Body of pancreas (tissue), 4 donors: ENCODE measurements around the gene RHCE. TPM values are rescaled to one million over a fixed set of nuclear protein-coding genes. Genes with fewer than 3 reads are reported as not detected.
"Not testable (repeated sequence)": the region's sequence is repeated elsewhere in the genome, so short reads cannot be mapped to it uniquely, and the experiment has no call there.

Experiments used
- ATAC-seq: fragments of 150-250 bp; one replicate; pipeline ENCODE4 v1.9.1; 2016
- DNase-seq, 4 donors: peaks; one replicate each; pipeline ENCODE4 v3.0.0-alpha.2; 2019
- H3K27ac ChIP-seq, 4 donors: fragments of 200-600 bp; sonication (generic); 1 replicate in 3 of 4; 2 replicates in 1 of 4; pipeline versions ENCODE4 v1.5.1 to v1.6.1; 2016 to 2019; ENCODE audit warnings: mild to moderate bottlenecking in 1 of 4, mixed read lengths in 1 of 4, moderate library complexity in 1 of 4
- H3K27me3 ChIP-seq, 2 donors: fragments of 200-600 bp; sonication (generic); one replicate each; pipeline ENCODE4 v1.6.0; 2016; ENCODE audit warnings: mild to moderate bottlenecking in 1 of 2
- H3K36me3 ChIP-seq, 2 donors: fragments of 200-600 bp; sonication (generic); replicated peaks in 1 of 2; 2 replicates each; pipeline ENCODE4 v1.5.1; 2016; ENCODE audit warnings: low read depth in 2 of 2; ENCODE audit not compliant: insufficient read depth in 1 of 2
- H3K4me1 ChIP-seq: fragments of 200-600 bp; sonication (generic); one replicate; pipeline ENCODE4 v1.6.0; 2016
- H3K4me3 ChIP-seq, 2 donors: fragments of 200-600 bp; sonication (generic); 1 replicate in 1 of 2; 2 replicates in 1 of 2; pipeline ENCODE4 v1.5.1; 2016 to 2019
- H3K9me3 ChIP-seq, 3 donors: fragments of 200-600 bp; sonication (generic); 1 replicate in 2 of 3; 2 replicates in 1 of 3; pipeline ENCODE4 v1.5.1; 2016
- CTCF ChIP-seq, 7 experiments: fragments of 450-650 bp in 4 of 7; fragments of 200-600 bp in 3 of 7; sonication (generic) in 3 of 7; IDR thresholded peaks; one replicate each; pipeline ENCODE4 v1.5.1; 2016 to 2019; ENCODE audit warnings: antibody characterized with exemption in 7 of 7
- POLR2A ChIP-seq, 3 donors: fragments of 450-650 bp; IDR thresholded peaks; one replicate each; pipeline ENCODE4 v1.6.1; 2016; ENCODE audit warnings: antibody characterized with exemption in 3 of 3, mild to moderate bottlenecking in 2 of 3
- WGBS, 2 donors: methylation state at CpG; one replicate each; pipeline ENCODE4 v1.1.5; 2017; 5-methylcytosine and 5-hydroxymethylcytosine counted together
- intact Hi-C: fragments of 100-400 bp; cut with DNase I; formaldehyde crosslinking; loops from one replicate; pipeline ENCODE4 v1.15.1; 2023
- total RNA-seq, 2 donors: library from RNA; depleted of rRNA; stranded (reverse); fragments of >200 nt; gene quantifications; one replicate each; pipeline ENCODE4 v1.1.0, GENCODE V29; 2016

The RHCE gene
- under 1 TPM in 1 of 2 donors, not detected in 1; 0.26 TPM for total RNA-seq

GRCh38 chr1:25420715-25421114 is at the start of gene RHCE:
Gene RHCE (minus strand): TSS chr1:25420825. CDS start chr1:25420786, 39 bp downstream.
- WGBS, 2 donors = 63 to 97% methylated on average over 3 to 5 of the region's 9 CpGs
- intact Hi-C loops, H3K27me3 ChIP-seq, H3K9me3 ChIP-seq, ATAC-seq, DNase-seq, H3K36me3 ChIP-seq, H3K27ac ChIP-seq, H3K4me3 ChIP-seq: not testable (repeated sequence)
- peaks cover 34% of the 10 kb centered on the region for H3K4me1 ChIP-seq

- Histone ChIP-seq H3K4me3 (no peak overlapping the region), H3K27ac (peak overlapping the region in 1 of 4 donors; percentile 54), H3K36me3 (no peaks in the 10 kb centered on the region), H3K9me3 (no peaks in the 10 kb centered on the region), H3K27me3 (no peaks in the 10 kb centered on the region), H3K4me1 (peaks cover 52% of the 10 kb centered on the region)
- TF ChIP-seq POLR2A (IDR thresholded peaks at IDR 0.05) = no peak
- no peak for TF ChIP-seq CTCF (IDR thresholded peaks at IDR 0.05)
- no peak for DNase-seq
- no peak for ATAC-seq
- intact Hi-C loops = no loop called here
- 70 to 81% methylated on average over 2 of the region's 2 CpGs for WGBS, 2 donors
Measured at GRCh38 chr1:25469177-25469576, 48.6 kb upstream of the RHCE start.

GRCh38 chr1:25468033-25468432 is 47.4 kb upstream of the RHCE start:
- Histone ChIP-seq H3K9me3 (no peaks in the 10 kb centered on the region), H3K27ac (peak overlapping the region in 3 of 4 donors; percentile 2 to 54 (median 15)), H3K27me3 (no peaks in the 10 kb centered on the region), H3K4me1 (peaks cover 45% of the 10 kb centered on the region), H3K4me3 (no peak overlapping the region), H3K36me3 (no peaks in the 10 kb centered on the region)
- DNase-seq (peak; percentile 21 to 58 (median 48)), ATAC-seq (peak; percentile 78)
- TF ChIP-seq POLR2A (IDR thresholded peaks at IDR 0.05) = no peak
- TF ChIP-seq CTCF (IDR thresholded peaks at IDR 0.05) = no peak
- intact Hi-C loops = no loop called here

- Histone ChIP-seq H3K36me3 (no peaks in the 10 kb centered on the region), H3K27ac (peak overlapping the region in 3 of 4 donors; percentile 2 to 54 (median 15)), H3K9me3 (no peaks in the 10 kb centered on the region), H3K4me1 (peaks cover 47% of the 10 kb centered on the region), H3K27me3 (no peaks in the 10 kb centered on the region), H3K4me3 (no peak overlapping the region)
- WGBS, 2 donors = 27 to 30% methylated on average over 1 of the region's 1 CpG
- no peak for TF ChIP-seq CTCF (IDR thresholded peaks at IDR 0.05)
- ATAC-seq = no peak
- intact Hi-C loops = no loop called here
- no peak for DNase-seq
Measured at GRCh38 chr1:25467616-25468015, 47.0 kb upstream of the RHCE start.

GRCh38 chr1:25467193-25467592 is 46.6 kb upstream of the RHCE start:
- Histone ChIP-seq H3K4me3 (no peak overlapping the region), H3K27ac (peak overlapping the region in 1 of 4 donors; percentile 54), H3K27me3 (no peaks in the 10 kb centered on the region), H3K9me3 (no peaks in the 10 kb centered on the region), H3K4me1 (peaks cover 44% of the 10 kb centered on the region), H3K36me3 (no peaks in the 10 kb centered on the region)
- intact Hi-C loops = no loop called here
- TF ChIP-seq CTCF (IDR thresholded peaks at IDR 0.05) = no peak
- no peak for TF ChIP-seq POLR2A (IDR thresholded peaks at IDR 0.05)
- ATAC-seq (no peak), DNase-seq (no peak)
- 38 to 56% methylated on average over 4 of the region's 4 CpGs for WGBS, 2 donors
